Fibroblast of the conjunctiva (primary cell): ENCODE results near the gene HOTAIR.

Experiments used
- DNase-seq: peaks from one replicate; pipeline ENCODE4 v3.0.0-alpha.2; 2010; ENCODE audit warnings: low read depth

Gene HOTAIR

GRCh38 chr12:53974084-53975063 lies at the start of gene HOTAIR:
HOTAIR (minus strand) TSS chr12:53974954.
- no peak for DNase-seq

GRCh38 chr12:54024127-54024526 lies 49.4 kb upstream of the HOTAIR start:
- no peak for DNase-seq

GRCh38 chr12:54022960-54023884 lies 48.5 kb upstream of the HOTAIR start:
- no peak for DNase-seq

- DNase-seq, result no peak
Measured at GRCh38 chr12:54021432-54022013, 46.8 kb upstream of the HOTAIR start.

GRCh38 chr12:54020591-54021405 lies 46.0 kb upstream of the HOTAIR start:
- no peak for DNase-seq

GRCh38 chr12:54019924-54020590 lies 45.3 kb upstream of the HOTAIR start:
- DNase-seq, result no peak

- no peak for DNase-seq
Measured at GRCh38 chr12:54019091-54019811, 44.5 kb upstream of the HOTAIR start.

- DNase-seq, result no peak
Measured at GRCh38 chr12:54018468-54018984, 43.8 kb upstream of the HOTAIR start.

GRCh38 chr12:54017878-54018467 lies 43.2 kb upstream of the HOTAIR start:
- DNase-seq, result no peak

- DNase-seq, result no peak
Measured at GRCh38 chr12:54017027-54017788, 42.5 kb upstream of the HOTAIR start.

- no peak for DNase-seq
Measured at GRCh38 chr12:54016478-54016964, 41.8 kb upstream of the HOTAIR start.

GRCh38 chr12:54016051-54016450 lies 41.3 kb upstream of the HOTAIR start:
- DNase-seq, result no peak

- no peak for DNase-seq
Measured at GRCh38 chr12:54015018-54015931, 40.5 kb upstream of the HOTAIR start.

GRCh38 chr12:54014377-54015017 lies 39.7 kb upstream of the HOTAIR start:
- DNase-seq, result no peak

- DNase-seq, result no peak
Measured at GRCh38 chr12:54012631-54013409, 38.1 kb upstream of the HOTAIR start.
